ENCODE measurements around the gene NOTUM. TPM values are rescaled to one million over a fixed set of nuclear protein-coding genes. Genes with fewer than 3 reads are reported as not detected.

NOTUM gene
- total and polyA plus RNA-seq, 2 donors (not counting 3 experiments of a cell fraction or from before 2014, with no cell fraction given): not detected

DNA sequence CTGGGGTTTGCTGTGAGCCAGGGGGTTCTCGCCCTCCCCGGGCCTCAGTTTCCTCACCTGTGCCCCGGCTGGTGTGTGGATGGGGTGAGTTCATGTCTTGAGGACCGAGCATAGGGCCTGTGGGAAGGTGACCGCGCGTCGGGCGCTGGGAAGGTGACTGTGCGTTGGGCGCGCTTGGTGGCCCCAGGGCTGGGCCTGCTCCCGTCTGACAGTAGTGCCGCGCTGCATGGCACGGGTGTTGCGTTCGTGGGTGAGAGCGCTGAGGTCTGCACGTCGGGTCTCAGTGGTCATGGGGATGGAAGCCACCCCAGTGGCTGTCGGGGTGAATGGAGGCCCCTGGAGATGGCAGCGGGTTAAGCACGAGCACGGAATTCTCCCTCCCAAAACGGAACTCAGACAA, 25.6 kb upstream of the NOTUM start:
- Histone ChIP-seq H3K9ac (replicated peaks; ENCODE audit: extremely low read depth, insufficient read depth, low read length) (no peak overlapping the region), H3K36me3 (ENCODE audit: control insufficient read depth in 2 of 2, extremely low read depth in 1 of 2, insufficient read depth in 2 of 2, low read length in 2 of 2) (peaks cover 0 to 20% of the 10 kb centered on the region in 2 experiments), H3K4me2 (ENCODE audit: insufficient read depth, low read length) (no peak overlapping the region), H3K27ac (ENCODE audit: insufficient read depth, low read depth, low read length) (no peak overlapping the region), H2AFZ (ENCODE audit: low read depth, low read length) (no peak overlapping the region), H3K79me2 (ENCODE audit: control insufficient read depth, insufficient read depth, low read length) (no peaks in the 10 kb centered on the region), H3K4me1 (ENCODE audit: control insufficient read depth, extremely low read depth, insufficient read depth, low read length) (no peaks in the 10 kb centered on the region), H3K4me3 (replicated peaks in 1 of 3; ENCODE audit: insufficient read depth in 1 of 3, low read depth in 1 of 3, low read length in 3 of 3) (no peak overlapping the region), H3K9me3 (replicated peaks; ENCODE audit: control insufficient read depth, insufficient read depth, low read length) (no peaks in the 10 kb centered on the region), H3K27me3 (ENCODE audit: control insufficient read depth in 2 of 2, insufficient read depth in 2 of 2, low read length in 2 of 2) (no peaks in the 10 kb centered on the region), H4K20me1 (replicated peaks; ENCODE audit: control insufficient read depth, extremely low read depth, insufficient read depth, low read length) (no peaks in the 10 kb centered on the region), H3K9me1 (replicated peaks; ENCODE audit: control insufficient read depth, extremely low read depth, insufficient read depth, low read length) (no peaks in the 10 kb centered on the region)
- intact Hi-C loops (cut with micrococcal nuclease): no loop called here
- ChIA-PET CTCF (no interaction called here), POLR2A (no interaction called here)
- FAIRE-seq (no peak), DNase-seq (ENCODE audit: low read depth, low spot score) (no peak)
- dilution Hi-C loops (cut with MboI; ENCODE audit: extremely low pct_ligation_motif_present, low sequenced_read_pairs): no loop called here
- TF ChIP-seq EZH2 (IDR thresholded peaks at IDR 0.05; ENCODE audit: borderline replicate concordance, low read depth, low read length, severe bottlenecking) (no peak), MYC (IDR thresholded peaks at IDR 0.05; ENCODE audit: low read depth, low read length) (no peak), POLR2AphosphoS5 (IDR thresholded peaks at IDR 0.05; ENCODE audit: insufficient read depth, low read depth, low read length) (no peak), JUN (IDR thresholded peaks at IDR 0.05; ENCODE audit: borderline replicate concordance, insufficient read depth, insufficient read length, low read depth) (no peak), FOS (IDR thresholded peaks at IDR 0.05; ENCODE audit: borderline replicate concordance, insufficient read depth, low read length) (no peak), GATA2 (IDR thresholded peaks at IDR 0.05; ENCODE audit: insufficient read depth, insufficient read length, low read depth, low read length) (no peak), POLR2A (IDR thresholded peaks at IDR 0.05; ENCODE audit: low read depth, low read length) (no peak)
- TF ChIP-seq, protein P1, sequence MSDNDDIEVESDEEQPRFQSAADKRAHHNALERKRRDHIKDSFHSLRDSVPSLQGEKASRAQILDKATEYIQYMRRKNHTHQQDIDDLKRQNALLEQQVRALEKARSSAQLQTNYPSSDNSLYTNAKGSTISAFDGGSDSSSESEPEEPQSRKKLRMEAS (IDR thresholded peaks at IDR 0.05; ENCODE audit: insufficient read depth, insufficient read length): no peak
- TF ChIP-seq, protein P2, sequence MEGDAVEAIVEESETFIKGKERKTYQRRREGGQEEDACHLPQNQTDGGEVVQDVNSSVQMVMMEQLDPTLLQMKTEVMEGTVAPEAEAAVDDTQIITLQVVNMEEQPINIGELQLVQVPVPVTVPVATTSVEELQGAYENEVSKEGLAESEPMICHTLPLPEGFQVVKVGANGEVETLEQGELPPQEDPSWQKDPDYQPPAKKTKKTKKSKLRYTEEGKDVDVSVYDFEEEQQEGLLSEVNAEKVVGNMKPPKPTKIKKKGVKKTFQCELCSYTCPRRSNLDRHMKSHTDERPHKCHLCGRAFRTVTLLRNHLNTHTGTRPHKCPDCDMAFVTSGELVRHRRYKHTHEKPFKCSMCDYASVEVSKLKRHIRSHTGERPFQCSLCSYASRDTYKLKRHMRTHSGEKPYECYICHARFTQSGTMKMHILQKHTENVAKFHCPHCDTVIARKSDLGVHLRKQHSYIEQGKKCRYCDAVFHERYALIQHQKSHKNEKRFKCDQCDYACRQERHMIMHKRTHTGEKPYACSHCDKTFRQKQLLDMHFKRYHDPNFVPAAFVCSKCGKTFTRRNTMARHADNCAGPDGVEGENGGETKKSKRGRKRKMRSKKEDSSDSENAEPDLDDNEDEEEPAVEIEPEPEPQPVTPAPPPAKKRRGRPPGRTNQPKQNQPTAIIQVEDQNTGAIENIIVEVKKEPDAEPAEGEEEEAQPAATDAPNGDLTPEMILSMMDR (IDR thresholded peaks at IDR 0.05; ENCODE audit: extremely low read depth in 1 of 2, insufficient read depth in 1 of 2, low read depth in 1 of 2, low read length in 2 of 2): no peak
- no TSS peak for BruUV-seq (replicated peaks)

Data from endothelial cell of umbilical vein (primary cell).